Hematopoietic multipotent progenitor cell treated with erythropoietin and hydrocortisone succinate and interleukin-3 and kit ligand, for 6 days (in vitro differentiated cells): ENCODE data around the gene TMPRSS12.
A peak's percentile ranks its signal among the peaks of the same experiment; 100 is the strongest.
"Not testable (repeated sequence)": the region's sequence is repeated elsewhere in the genome, so short reads cannot be mapped to it uniquely, and the experiment has no call there.

ENCODE experiments used
- DNase-seq: peaks from one replicate; pipeline ENCODE4 v3.0.0-alpha.2; 2015

The TMPRSS12 gene

DNA sequence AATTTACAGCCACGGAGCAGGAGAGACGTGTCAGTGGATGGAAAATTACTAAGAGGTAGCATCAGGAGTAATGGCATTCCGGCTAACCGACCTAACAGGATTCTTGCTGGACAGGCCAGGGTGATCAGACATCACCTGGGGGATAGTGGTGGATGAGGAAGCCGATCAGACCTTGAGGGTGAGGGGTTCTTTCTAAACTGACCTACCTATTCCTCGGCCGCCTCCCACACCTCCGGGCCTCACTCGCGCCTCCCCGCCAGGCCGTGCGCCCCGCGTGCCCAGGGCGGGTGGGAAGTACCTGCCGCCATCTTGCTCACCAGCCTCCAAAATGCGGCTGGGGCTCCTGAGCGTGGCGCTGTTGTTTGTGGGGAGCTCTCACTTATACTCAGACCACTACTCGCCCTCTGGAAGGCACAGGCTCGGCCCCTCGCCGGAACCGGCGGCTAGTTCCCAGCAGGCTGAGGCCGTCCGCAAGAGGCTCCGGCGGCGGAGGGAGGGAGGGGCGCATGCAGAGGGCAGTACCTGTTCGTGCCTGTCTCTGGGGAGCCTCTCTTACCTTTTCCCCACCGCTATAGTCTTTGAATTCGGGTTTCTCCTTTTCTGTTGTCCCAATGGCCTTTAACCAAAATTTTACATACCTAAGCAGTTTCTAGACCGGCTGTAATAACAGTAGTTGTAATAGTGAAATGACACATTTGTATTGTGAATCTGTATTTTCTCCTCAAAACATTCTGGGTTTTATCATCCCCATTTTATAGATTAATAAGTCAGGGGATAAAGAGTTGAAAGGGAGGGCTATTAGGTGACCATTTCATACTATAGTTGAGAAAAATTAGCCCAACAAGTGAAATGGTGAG lies at the start of gene TMPRSS12:
Gene TMPRSS12, plus strand, starts transcription at position 290 of the 857 bp plus-strand sequence. Its CDS starts 39 bp downstream, at position 329.
- no peak for DNase-seq

- peak; percentile 40 for DNase-seq
Observed at GRCh38 chr12:50799908-50800307, 42.8 kb upstream of the TMPRSS12 start.

DNA sequence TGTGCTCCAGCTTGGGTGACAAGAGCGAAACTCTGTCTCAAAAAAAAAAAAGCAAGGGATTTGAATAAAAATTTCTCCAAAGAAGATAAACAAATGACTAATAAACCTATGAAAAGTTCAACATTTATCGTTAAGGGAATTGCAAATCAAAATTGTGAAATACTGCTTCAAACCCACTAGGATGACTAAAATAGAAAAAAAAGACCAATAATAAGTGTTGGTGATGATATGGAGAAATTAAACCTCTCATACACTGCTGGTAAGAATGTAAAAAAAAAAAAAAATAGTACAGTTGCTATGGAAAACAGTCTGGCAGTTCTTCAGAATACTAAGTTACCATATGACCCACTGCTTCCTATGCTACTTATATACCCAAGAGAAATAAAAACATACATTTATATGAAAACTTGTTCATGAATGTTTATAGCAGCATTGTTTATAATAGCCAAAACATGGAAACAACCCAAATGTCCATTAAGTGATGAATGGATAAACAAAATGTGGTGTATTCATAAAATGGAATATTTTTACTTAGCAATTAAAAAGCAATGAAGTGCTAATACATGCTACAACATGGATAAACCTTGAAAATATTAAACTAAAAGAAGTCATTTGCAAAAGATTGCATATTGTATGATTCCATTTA lies 39.4 kb upstream of the TMPRSS12 start:
- no peak for DNase-seq

GRCh38 chr12:50806176-50806575 lies 36.5 kb upstream of the TMPRSS12 start:
- DNase-seq = no peak

DNA sequence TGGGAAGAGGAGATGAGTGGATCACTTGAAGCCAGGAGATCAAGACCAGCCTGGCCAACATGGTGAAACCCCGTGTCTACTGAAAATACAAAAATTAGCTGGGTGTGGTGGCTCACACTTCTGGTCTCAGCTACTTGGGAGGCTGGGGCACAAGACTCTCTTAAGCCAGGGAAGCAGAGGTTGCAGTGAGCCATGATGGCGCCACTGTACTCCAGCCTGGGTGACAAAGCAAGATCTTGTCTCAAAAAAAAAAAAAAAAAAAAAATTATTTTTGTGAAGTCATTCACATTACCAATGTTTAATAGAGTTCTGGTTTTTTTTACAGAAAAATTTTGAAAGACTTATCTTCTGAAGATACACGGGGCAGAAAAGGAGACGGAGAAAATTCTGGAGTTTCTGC lies 33.6 kb upstream of the TMPRSS12 start:
- peak; percentile 40 for DNase-seq

DNA sequence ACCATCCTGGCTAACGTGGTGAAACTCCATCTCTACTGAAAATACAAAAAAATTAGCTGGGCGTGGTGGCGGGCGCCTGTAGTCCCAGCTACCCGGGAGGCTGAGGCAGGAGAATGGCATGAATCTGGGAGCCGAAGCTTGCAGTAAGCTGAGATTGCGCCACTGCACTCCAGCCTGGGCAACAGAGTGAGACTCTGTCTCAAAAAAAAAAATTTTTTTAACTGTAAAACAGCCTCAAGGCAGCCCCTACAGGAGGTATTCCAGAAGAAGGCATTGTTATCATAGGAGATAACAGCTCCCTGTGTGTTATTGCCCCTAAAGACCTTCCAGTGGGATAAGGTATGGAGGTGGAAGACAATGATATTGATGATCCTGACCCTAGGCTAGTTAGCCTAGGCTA lies 27.8 kb upstream of the TMPRSS12 start:
- not testable (repeated sequence) for DNase-seq

DNA sequence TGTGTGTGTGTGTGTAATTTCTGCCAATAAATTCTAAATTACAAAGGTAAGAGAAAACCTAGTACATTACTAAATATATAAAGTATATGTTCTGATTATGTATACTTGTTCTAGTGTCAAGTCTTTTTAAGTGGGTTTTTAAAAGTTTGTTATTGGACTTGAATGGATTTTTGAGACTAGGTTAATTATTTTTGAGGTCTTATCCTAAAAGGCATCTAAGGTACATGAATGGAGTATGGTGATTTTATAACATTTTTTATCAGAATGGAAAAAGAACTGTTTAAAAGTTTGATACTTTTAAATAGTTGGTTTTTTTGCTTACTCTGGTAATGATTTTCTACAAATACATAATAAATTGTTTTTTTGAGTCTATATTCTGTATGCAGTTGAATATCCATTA lies 22.5 kb upstream of the TMPRSS12 start:
- no peak for DNase-seq

- no peak for DNase-seq
Observed at GRCh38 chr12:50822082-50822481, 20.6 kb upstream of the TMPRSS12 start.

- DNase-seq = not testable (repeated sequence)
Observed at GRCh38 chr12:50823724-50824123, 19.0 kb upstream of the TMPRSS12 start.

DNA sequence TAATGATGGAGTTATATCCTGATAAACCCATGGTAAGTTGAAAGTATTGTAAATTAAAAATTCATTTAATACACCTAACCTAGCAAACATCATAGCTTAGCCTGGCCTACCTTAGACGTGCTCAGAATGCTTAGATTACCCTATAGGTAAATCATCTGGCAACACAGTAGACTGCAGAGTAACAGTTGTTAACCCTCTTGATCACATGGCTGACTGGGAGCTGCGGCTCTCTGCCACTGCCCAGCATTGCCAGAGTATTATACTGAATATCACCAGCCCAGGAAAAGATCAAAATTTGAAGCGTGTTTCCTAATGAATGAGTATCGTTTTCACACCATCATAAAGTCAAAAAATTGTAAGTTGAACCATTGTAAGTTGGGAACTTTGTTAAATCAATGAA lies 17.8 kb upstream of the TMPRSS12 start:
- DNase-seq = no peak

DNA sequence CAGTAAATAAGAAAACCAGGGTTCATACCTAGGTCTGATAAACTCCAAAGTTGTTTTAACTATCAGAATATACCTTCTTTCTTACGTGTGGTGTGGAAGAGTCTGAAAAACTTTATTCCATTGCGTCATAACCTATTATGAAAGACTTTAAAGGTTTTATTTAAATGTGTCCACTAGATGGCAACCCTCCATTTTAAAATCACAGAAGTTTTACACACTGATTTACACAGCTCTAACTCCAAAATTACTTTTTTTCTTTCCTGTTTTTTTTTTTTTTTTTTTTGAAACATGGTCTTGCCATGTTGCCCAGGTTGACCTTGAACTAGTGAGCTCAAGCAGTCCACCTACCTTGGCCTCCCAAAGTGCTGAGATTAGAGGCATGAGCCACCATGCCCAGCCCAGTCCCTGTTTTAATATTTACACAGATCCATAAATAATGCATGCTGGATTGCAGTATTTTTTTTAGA lies 17.3 kb upstream of the TMPRSS12 start:
- DNase-seq = peak; percentile 90

DNA sequence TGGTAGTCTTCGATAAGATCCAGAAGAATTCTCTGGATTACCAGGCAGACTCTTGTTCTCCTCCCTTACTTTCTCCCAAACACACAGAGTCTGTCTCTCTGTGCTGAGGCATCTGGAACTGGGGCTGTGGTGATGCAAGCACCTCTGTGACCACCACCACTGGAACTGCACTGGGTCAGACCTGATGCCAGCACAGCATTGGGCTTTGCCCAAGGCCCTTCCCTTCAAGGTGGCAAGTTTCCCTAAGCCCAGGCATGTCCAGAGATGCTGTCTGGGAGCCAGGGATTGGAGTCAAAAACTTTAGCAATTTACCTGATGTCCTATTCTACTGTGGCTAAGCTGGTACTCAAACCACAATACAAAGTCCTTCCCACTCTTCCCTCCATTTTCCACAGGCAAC lies 14.6 kb upstream of the TMPRSS12 start:
- no peak for DNase-seq

DNA sequence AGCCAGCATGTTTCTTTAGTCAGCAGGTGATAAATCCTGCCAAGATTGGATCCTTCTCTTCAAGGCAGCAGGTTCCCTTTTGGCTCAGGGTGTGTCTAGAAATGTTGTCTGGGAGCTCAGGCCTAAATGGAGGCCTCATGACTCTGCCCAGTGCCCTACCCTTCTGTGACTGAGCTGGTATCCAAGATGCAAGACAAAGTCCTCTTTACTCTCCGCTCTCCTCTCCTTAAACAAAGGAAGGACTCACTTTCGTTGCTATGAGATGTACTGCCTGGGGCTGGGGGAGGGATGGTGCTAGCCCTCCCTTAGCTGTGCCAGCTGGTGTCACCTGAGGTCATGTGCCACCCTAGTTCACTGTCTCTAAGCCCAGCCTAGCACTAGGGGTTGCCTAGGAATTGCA lies 13.8 kb upstream of the TMPRSS12 start:
- no peak for DNase-seq

DNA sequence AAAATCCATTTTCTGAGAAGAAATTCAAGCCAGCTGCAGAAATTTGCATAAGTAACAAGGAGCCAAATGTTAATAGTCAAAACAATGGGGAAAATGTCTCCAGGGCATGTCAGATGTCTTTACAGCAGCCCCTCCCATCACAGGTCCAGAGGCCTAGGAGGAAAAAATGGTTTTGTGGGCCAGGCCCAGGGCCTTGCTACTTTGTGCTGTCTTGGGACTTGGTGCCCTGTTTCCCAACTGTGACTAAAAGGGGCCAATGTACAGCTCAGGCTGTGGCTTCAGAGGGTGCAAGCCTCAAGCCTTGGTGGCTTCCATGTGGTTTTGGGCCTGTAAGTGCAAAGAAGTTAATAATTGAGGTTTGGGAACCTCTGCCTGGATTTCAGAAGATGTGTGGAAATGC lies 8.9 kb upstream of the TMPRSS12 start:
- not testable (repeated sequence) for DNase-seq

- DNase-seq = no peak
Observed at GRCh38 chr12:50839042-50839441, 3.7 kb upstream of the TMPRSS12 start.

DNA sequence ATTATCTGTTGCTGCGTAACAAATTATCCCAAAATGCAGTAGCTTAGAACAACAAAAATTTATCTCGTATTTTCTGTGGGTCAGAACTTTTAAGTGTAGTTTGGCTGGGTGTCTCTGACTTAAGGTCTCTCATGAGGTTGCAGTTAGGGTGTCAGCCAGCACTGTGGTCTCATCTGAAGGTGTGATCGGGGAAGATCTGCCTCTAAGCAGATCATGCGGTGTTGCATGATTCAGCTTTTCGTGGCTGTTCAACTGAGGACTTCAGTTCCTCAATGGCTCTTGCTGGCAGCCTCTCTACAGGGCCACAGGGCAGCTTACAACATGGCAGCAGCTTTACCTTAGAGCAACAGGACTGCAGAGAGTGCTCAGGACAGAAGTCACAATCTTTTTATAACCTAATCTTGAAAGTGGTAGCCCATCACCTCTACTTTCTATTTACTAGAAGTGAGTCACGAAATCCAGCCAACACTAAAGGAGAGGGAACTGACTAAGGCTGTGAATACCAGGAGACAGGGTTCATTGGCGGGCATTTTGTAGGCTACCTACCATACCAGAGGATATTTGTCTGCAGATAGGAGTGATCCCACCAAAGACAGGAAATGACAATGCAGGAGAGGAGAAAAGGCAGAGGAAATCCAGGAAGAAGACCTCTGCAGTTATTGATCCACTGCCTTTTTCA lies 1.8 kb upstream of the TMPRSS12 start:
- peak; percentile 13 for DNase-seq

DNA sequence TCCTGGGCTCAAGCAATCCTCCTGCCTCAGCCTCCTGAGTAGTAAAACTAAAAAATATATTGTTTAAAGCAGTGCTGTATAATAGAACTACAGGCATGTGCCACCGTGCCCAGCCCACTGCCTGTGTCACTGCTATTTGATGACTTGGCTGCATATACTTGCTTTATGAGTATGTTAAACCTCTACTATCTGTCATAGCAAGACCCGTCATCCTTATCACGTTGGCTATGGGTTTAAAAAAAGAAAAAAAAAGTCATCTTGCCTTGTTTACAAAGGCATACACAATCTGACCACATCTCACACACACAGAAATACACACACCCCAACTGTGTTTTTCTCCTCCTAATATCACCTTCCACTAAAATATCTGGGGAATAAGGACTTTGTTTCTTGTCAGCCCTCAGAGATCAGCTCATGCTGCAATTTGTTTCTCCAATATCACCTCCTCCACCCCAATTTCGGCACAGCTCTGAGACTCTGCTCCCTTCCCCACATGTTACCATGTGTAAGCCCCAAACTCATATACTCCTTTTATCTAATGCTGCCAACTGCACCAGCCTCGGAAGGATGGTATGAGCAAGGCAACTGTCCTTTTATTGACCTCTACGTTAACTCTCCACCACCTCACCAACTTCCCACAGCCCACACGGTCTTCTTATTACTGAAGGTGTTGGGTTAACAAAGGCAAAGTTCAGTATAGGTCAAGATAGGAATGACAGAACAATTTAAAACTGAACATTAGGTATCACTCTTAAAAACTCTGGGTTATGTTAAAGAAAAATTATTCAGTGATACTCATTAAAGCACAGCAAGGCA lies 802 bp upstream of the TMPRSS12 start:
- peak; percentile 80 for DNase-seq

DNA sequence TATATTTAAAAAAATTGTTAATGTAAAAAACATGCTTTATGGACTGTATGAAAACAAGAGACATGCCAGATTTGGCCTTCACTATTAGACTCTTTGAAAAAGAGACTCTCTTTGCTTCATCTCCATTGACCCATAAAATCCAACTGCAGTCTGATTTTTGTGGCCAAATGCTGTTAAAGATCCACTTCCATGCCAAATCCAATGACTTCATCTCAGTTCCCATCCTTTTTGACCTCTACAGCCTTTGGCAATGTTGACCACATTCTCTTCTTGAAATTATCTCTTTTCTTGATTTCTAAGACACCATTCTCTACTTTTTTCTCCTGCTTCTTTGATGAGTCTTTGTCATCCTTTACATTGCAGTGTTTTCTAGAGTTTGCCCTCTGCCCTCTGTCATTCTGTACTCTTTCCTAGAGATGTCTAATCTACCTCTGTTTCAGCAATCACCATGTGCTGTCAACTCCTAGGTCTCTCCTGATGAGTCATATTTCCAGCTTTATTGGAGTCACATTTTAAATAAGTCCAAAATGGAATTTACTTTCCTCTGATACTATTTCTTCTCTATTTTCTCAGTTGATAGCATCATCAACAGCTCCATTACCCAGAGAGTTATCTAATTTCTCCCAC lies 2.4 kb downstream of the TMPRSS12 start:
- DNase-seq = no peak

DNA sequence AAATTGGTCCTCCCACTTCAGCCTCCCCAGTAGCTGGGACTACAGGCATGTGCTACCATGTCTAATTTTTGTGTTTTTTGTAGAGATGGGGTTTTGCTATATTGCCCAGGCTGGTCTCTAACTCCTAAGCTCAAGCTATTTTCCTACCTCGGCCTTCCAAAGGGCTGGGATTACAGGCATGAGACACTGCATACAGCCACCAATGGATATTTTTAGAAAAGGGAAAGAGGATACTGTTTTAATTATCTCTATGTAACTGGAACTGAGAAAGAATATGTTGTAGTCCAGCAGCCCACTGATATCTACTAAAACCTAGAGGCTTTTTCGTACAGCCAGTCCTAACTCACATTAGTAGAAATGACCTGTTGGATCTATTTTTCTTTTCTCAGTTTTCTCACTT lies 6.2 kb downstream of the TMPRSS12 start:
- DNase-seq = no peak

DNA sequence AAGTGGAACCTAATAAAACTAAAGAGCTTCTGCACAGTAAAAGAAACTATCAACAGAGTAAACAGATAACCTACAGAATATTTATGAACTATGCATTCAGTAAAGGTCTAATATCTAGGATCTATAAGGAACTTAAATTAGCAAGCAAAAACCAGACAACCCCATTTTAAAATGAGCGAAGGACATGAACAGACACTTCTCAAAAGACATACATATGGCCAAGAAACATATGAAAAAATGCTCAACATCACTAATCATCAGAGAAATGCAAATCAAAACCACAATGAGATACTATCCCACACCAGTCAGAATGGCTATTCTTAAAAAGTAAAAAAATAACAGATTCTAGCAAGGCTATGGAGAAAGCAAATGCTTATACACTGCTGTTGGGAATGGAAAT lies 12.5 kb downstream of the TMPRSS12 start:
- not testable (repeated sequence) for DNase-seq

GRCh38 chr12:50855679-50856078 lies 13.0 kb downstream of the TMPRSS12 start:
- not testable (repeated sequence) for DNase-seq

GRCh38 chr12:50859621-50860310 lies 17.0 kb downstream of the TMPRSS12 start:
- peak; percentile 10 for DNase-seq
